Stomach (tissue), 9 donors: ENCODE results near the gene MKRN2OS. TPM values are rescaled to one million over a fixed set of nuclear protein-coding genes. Genes with fewer than 3 reads are reported as not detected.

ENCODE experiments used
- DNase-seq, 2 donors: peaks; one replicate each; pipeline versions ENCODE4 v3.0.0 to v3.0.0-alpha.2; 2013 to 2019
- H3K27ac ChIP-seq, 5 donors: fragments of 200-600 bp in 4 of 5; sonication (generic) in 4 of 5; one replicate each; pipeline ENCODE4 v1.5.1; 2013 to 2019; ENCODE audit warnings: mild to moderate bottlenecking in 1 of 5, moderate library complexity in 1 of 5
- H3K27me3 ChIP-seq, 3 donors: fragments of 200-600 bp; sonication (generic); one replicate each; pipeline ENCODE4 v1.5.1; 2017 to 2019; ENCODE audit warnings: mixed run types in 1 of 3
- H3K36me3 ChIP-seq, 4 donors: fragments of 200-600 bp; sonication (generic); 1 replicate in 3 of 4; 2 replicates in 1 of 4; pipeline ENCODE4 v1.5.1; 2016 to 2019
- H3K4me1 ChIP-seq, 4 donors: fragments of 200-600 bp; sonication (generic); one replicate each; pipeline ENCODE4 v1.5.1; 2016 to 2019
- H3K4me3 ChIP-seq, 4 donors: fragments of 200-600 bp; sonication (generic) in 3 of 4; one replicate each; pipeline ENCODE4 v1.5.1; 2016 to 2019; ENCODE audit warnings: mild to moderate bottlenecking in 1 of 4
- H3K9me3 ChIP-seq, 4 donors: fragments of 200-600 bp; sonication (generic); one replicate each; pipeline ENCODE4 v1.5.1; 2016 to 2019
- CTCF ChIP-seq, 7 experiments: fragments of 450-650 bp in 4 of 7; fragments of 200-600 bp in 3 of 7; sonication (generic) in 3 of 7; IDR thresholded peaks; one replicate each; pipeline ENCODE4 v1.5.1; 2016 to 2019; ENCODE audit warnings: antibody characterized with exemption in 7 of 7, control low read depth in 2 of 7, mild to moderate bottlenecking in 1 of 7
- EP300 ChIP-seq: sonication (generic); formaldehyde crosslinking; IDR thresholded peaks from one replicate; pipeline ENCODE4 v1.6.1; 2017; ENCODE audit warnings: antibody characterized with exemption
- POLR2A ChIP-seq, 4 donors: fragments of 450-650 bp; IDR thresholded peaks; one replicate each; pipeline ENCODE4 v1.6.1; 2016; ENCODE audit warnings: antibody characterized with exemption in 4 of 4, control low read depth in 2 of 4, mild to moderate bottlenecking in 1 of 4, moderate library complexity in 1 of 4
- POLR2AphosphoS5 ChIP-seq, 3 donors: sonication (generic); formaldehyde crosslinking; IDR thresholded peaks; one replicate each; pipeline ENCODE4 v1.6.1; 2016; ENCODE audit warnings: antibody characterized with exemption in 3 of 3
- WGBS, 5 donors: extraction: QIAGEN DNeasy Blood & Tissue Kit in 3 of 5; methylation state at CpG; one replicate each; pipeline versions ENCODE4 v1.1.5 to v1.1.7; 2013 to 2018; 5-methylcytosine and 5-hydroxymethylcytosine counted together
- intact Hi-C: fragments of 100-400 bp; cut with DNase I; formaldehyde crosslinking; loops from one replicate; pipeline ENCODE4 v1.15.1; 2023; ENCODE audit warnings: low total_unique reads
- polyA plus RNA-seq, 3 donors: library from polyadenylated mRNA; stranded (reverse); fragments of 200-250 nt; gene quantifications; one replicate each; pipeline ENCODE4 v1.2.3, GENCODE V29; 2013
- total RNA-seq, 5 donors: library from RNA; depleted of rRNA; stranded (reverse); fragments of >200 nt; gene quantifications; one replicate each; pipeline versions ENCODE4 v1.1.0 to v1.2.3, GENCODE V29; 2014 to 2016
- donor health status: healthy with polysubstance abuse.
- donor health status: Bipolar disorder and iron deficiency.
- donor health status: healthy.

Gene MKRN2OS
- total and polyA plus RNA-seq, 8 donors = 3.1 to 11.0 (median 4.3) TPM; not detected in 4

- TF ChIP-seq POLR2A (IDR thresholded peaks at IDR 0.05) (no peak), POLR2AphosphoS5 (IDR thresholded peaks at IDR 0.05) (no peak), CTCF (IDR thresholded peaks at IDR 0.05) (no peak), EP300 (no peak)
These were observed 14.2 kb upstream of the MKRN2OS start for GRCh38 chr3:12559520-12559919.

GRCh38 chr3:12558706-12559105 is 13.4 kb upstream of the MKRN2OS start:
- WGBS, 5 donors = 70 to 81% (median 70%) methylated on average over 4 of the region's 4 CpGs
- Histone ChIP-seq H3K9me3 (no peaks in the 10 kb centered on the region), H3K27ac (no peak overlapping the region), H3K4me3 (peak overlapping the region in 2 of 4 donors; percentile 62 to 79), H3K27me3 (peaks cover 0 to 15% (median 6%) of the 10 kb centered on the region in 3 donors), H3K36me3 (no peaks in the 10 kb centered on the region), H3K4me1 (peaks cover 35 to 72% (median 57%) of the 10 kb centered on the region in 4 donors)
- DNase-seq = no peak
- intact Hi-C loops = no loop called here
- TF ChIP-seq POLR2AphosphoS5 (IDR thresholded peaks at IDR 0.05) (no peak), POLR2A (IDR thresholded peaks at IDR 0.05) (no peak), CTCF (IDR thresholded peaks at IDR 0.05) (no peak), EP300 (no peak)

More at GRCh38 chr3:12559520-12559919, 14.2 kb upstream of the MKRN2OS start:
- WGBS, 5 donors = 69 to 84% (median 76%) methylated on average over 3 of the region's 3 CpGs
- Histone ChIP-seq H3K4me3 (no peak overlapping the region), H3K27me3 (peaks cover 0 to 7% (median 0%) of the 10 kb centered on the region in 3 donors), H3K4me1 (peaks cover 35 to 67% (median 52%) of the 10 kb centered on the region in 4 donors), H3K36me3 (no peaks in the 10 kb centered on the region), H3K9me3 (no peaks in the 10 kb centered on the region), H3K27ac (no peak overlapping the region)
- intact Hi-C loops = no loop called here
- DNase-seq = no peak

GRCh38 chr3:12557473-12558100 is 12.3 kb upstream of the MKRN2OS start:
- Histone ChIP-seq H3K36me3 (no peaks in the 10 kb centered on the region), H3K27me3 (peaks cover 0 to 26% (median 11%) of the 10 kb centered on the region in 3 donors), H3K9me3 (no peaks in the 10 kb centered on the region), H3K4me1 (peaks cover 35 to 69% (median 54%) of the 10 kb centered on the region in 4 donors), H3K4me3 (peak overlapping the region; percentile 62 to 86 (median 81)), H3K27ac (peak overlapping the region; percentile 92 to 98 (median 96))
- WGBS, 5 donors = 1% methylated on average over 18 of the region's 18 CpGs
- DNase-seq = peak in 1 of 2 donors; percentile 37
- intact Hi-C loops = no loop called here
- no peak for TF ChIP-seq CTCF (IDR thresholded peaks at IDR 0.05)
- TF ChIP-seq POLR2A (IDR thresholded peaks at IDR 0.05) = no peak
- TF ChIP-seq EP300 = no peak
- TF ChIP-seq POLR2AphosphoS5 (IDR thresholded peaks at IDR 0.05) = no peak

- H3K4me3 ChIP-seq = peak within 1 kb of the TSS; percentile 62 to 86 (median 81)
- intact Hi-C loops = no loop called here
- H3K9me3 ChIP-seq = no peaks in the 10 kb centered on the region
- no peaks in the 10 kb centered on the region for H3K36me3 ChIP-seq
- H3K4me1 ChIP-seq = peaks cover 35 to 61% (median 51%) of the 10 kb centered on the region in 4 donors
- 0 to 1% (median 0%) methylated on average over 35 to 77 of the region's 77 CpGs for WGBS, 5 donors
- DNase-seq = peak; percentile 92 to 96
- H3K27me3 ChIP-seq = peaks cover 0 to 33% (median 14%) of the 10 kb centered on the region in 3 donors
- peak within 1 kb of the TSS; percentile 92 to 98 (median 96) for H3K27ac ChIP-seq
- TF ChIP-seq CTCF (IDR thresholded peaks at IDR 0.05) (no peak), EP300 (no peak), POLR2A (IDR thresholded peaks at IDR 0.05) (peak in 2 of 4 donors; percentile 38 to 67), POLR2AphosphoS5 (IDR thresholded peaks at IDR 0.05) (peak; percentile 71 to 98 (median 98))
These were observed 11.6 kb upstream of the MKRN2OS start, which contains the start of gene MKRN2 for GRCh38 chr3:12556690-12557472. Gene MKRN2, plus strand, starts transcription at chr3:12557087. Its CDS starts 64 bp downstream, at chr3:12557151.
